Measurements from ENCODE around the gene PCDHGB3.
A peak's percentile ranks its signal among the peaks of the same experiment; 100 is the strongest.
"Not testable (repeated sequence)": the region's sequence is repeated elsewhere in the genome, so short reads cannot be mapped to it uniquely, and the experiment has no call there.

The PCDHGB3 gene

DNA sequence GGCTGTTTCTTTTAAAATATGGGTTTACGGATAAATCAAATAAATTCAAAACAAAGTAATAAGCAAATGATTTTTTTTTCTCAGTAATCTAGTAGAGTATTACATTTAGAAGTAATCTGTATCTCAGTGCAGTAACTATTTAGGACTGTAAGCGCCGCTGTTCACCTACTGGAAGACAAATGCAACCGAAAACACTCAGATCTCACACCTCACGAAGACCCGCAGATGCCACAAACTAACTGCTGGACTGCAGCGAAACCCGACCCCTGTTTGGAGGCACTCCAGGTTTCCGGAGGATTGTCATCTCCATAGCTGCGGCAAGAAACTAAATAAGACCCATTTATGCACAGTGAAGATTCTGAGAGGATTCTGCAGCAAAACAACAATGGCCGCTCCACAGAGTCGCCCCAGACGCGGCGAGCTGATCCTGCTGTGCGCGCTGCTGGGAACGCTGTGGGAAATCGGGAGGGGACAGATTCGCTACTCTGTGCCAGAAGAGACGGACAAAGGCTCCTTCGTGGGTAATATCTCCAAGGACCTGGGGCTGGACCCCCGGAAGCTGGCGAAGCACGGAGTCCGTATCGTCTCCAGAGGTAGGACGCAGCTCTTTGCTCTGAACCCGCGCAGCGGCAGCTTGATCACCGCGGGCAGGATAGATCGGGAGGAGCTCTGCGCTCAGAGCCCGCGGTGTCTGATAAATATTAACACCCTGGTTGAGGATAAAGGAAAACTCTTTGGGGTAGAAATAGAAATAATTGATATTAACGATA, 22.6 kb downstream of the PCDHGB3 start, which contains the start of gene PCDHGA8:
TSS of gene PCDHGA8 (plus strand) at position 205 of the 770 bp plus-strand sequence. CDS start at position 386, 181 bp downstream.
- DNase-seq (ENCODE audit: low read depth): no peak

DNA sequence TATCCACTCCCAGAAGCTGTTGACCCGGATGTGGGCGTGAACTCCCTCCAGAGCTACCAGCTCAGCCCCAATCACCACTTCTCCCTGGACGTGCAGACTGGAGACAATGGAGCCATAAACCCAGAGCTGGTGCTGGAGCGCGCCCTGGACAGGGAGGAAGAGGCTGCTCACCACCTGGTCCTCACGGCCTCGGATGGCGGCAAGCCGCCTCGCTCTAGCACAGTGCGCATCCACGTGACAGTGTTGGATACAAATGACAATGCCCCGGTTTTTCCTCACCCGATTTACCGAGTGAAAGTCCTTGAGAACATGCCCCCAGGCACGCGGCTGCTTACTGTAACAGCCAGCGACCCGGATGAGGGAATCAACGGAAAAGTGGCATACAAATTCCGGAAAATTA, 23.2 kb downstream of the PCDHGB3 start:
- DNase-seq (ENCODE audit: low read depth): no peak

DNA sequence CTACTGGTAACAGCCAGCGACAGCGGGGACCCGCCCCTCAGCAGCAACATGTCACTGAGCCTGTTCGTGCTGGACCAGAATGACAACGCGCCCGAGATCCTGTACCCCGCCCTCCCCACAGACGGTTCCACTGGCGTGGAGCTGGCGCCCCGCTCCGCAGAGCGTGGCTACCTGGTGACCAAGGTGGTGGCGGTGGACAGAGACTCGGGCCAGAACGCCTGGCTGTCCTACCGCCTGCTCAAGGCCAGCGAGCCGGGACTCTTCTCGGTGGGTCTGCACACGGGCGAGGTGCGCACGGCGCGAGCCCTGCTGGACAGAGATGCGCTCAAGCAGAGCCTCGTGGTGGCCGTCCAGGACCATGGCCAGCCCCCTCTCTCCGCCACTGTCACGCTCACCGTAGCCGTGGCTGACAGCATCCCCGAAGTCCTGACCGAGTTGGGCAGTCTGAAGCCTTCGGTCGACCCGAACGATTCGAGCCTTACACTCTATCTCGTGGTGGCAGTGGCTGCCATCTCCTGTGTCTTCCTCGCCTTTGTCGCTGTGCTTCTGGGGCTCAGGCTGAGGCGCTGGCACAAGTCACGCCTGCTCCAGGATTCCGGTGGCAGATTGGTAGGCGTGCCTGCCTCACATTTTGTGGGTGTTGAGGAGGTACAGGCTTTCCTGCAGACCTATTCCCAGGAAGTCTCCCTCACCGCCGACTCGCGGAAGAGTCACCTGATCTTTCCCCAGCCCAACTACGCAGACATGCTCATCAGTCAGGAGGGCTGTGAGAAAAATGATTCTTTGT, 24.6 kb downstream of the PCDHGB3 start:
- DNase-seq (ENCODE audit: low read depth): not testable (repeated sequence)

DNA sequence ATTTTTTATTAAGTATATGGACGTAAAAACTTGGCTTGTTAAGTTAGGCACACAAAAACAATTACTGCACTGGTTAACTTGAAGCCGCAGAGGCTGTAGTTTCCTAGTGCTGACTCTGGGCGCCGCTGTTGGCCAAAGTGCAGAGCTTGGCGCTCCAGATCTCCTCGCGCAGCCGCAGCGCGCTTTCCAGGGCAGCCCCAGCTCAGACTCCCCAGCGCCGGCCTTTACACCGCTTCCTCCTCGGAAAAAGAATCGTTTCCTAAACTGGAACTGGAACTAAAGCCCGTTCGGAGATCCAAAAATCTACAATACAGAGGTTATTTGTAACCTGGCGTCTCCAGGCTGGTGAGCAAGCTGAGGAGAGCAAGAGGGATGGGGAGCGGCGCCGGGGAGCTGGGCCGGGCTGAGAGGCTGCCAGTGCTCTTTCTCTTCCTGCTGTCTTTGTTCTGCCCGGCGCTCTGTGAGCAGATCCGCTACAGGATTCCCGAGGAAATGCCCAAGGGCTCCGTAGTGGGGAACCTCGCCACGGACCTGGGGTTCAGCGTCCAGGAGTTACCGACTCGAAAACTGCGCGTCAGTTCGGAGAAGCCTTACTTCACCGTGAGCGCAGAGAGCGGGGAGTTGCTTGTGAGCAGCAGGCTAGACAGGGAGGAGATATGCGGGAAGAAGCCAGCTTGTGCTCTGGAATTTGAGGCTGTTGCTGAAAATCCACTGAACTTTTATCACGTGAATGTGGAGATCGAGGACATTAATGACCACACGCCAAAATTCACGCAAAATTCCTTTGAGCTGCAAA, 27.9 kb downstream of the PCDHGB3 start, which contains the start of gene PCDHGB5:
TSS of gene PCDHGB5 (plus strand) at position 192 of the 796 bp plus-strand sequence. CDS start at position 373, 181 bp downstream.
- peak; percentile 40 for DNase-seq (ENCODE audit: low read depth)

DNA sequence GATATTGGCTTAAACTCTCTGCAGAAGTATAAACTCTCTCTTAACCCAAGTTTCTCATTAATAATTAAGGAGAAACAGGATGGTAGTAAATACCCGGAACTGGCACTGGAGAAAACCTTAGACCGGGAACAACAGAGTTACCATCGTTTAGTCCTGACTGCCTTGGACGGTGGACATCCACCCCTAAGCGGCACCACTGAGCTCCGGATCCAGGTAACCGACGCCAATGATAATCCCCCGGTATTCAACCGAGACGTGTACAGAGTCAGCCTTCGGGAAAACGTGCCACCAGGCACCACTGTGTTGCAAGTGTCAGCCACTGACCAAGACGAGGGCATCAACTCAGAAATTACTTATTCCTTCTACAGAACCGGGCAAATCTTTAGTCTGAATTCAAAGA, 28.6 kb downstream of the PCDHGB3 start:
- no peak for DNase-seq (ENCODE audit: low read depth)

DNA sequence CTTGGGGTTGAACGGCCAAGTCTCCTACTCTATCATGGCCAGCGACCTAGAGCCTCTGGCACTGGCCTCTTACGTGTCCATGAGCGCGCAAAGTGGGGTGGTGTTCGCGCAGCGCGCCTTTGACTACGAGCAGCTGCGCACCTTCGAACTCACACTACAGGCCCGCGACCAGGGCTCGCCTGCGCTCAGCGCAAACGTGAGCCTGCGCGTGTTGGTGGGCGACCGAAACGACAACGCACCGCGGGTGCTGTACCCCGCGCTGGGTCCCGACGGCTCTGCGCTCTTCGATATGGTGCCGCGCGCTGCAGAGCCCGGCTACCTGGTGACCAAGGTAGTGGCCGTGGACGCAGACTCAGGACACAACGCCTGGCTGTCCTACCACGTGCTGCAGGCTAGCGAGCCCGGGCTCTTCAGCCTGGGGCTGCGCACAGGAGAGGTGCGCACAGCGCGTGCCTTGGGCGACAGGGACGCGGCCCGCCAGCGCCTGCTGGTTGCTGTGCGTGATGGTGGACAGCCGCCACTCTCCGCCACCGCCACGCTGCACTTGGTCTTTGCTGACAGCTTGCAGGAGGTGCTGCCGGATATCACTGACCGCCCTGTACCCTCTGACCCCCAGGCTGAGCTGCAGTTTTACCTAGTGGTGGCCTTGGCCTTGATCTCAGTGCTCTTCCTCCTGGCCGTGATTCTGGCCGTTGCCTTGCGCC, 29.7 kb downstream of the PCDHGB3 start:
- no peak for DNase-seq (ENCODE audit: low read depth)

DNA sequence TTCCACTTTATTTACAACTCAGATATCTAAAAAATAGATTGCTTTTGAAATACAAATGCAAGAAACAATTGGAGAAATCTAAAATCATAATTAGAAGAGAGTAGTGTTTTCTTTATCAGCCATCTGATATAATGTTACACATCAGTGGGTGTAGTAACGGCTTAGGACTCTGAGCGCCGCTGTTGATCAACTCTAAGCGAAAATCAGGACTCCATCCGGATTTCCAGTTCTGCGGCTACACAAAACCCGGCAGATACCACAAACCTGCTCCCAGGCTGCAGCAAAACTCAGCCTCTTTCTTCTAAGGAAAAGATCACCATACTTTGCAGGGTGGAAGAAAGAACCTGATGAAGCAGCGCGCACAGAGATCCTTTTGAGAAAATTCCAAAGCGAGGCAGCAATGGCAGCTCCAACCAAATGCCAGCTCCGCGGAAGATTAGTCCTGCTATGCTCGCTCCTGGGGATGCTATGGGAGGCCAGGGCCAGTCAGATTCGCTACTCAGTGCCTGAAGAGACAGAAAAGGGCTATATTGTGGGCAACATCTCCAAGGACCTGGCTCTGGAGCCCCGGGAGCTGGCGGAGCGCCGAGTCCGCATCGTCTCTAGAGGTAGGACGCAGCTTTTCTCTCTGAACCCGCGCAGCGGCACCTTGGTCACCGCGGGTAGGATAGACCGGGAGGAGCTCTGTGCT, 32.7 kb downstream of the PCDHGB3 start, which contains the start of gene PCDHGA9:
TSS of gene PCDHGA9 (plus strand) at position 226 of the 691 bp plus-strand sequence. CDS start at position 401, 175 bp downstream.
- DNase-seq (ENCODE audit: low read depth): no peak

DNA sequence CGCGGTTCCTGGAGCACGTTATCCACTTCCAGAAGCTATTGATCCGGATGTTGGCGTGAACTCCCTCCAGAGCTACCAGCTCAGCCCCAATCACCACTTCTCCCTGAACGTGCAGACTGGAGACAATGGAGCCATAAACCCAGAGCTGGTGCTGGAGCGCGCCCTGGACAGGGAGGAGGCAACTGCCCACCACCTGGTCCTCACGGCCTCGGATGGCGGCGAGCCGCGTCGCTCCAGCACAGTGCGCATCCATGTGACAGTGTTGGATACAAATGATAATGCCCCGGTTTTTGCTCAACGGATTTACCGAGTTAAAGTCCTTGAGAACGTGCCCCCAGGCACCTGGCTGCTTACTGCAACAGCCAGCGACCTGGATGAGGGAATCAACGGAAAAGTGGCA, 33.3 kb downstream of the PCDHGB3 start:
- no peak for DNase-seq (ENCODE audit: low read depth)

DNA sequence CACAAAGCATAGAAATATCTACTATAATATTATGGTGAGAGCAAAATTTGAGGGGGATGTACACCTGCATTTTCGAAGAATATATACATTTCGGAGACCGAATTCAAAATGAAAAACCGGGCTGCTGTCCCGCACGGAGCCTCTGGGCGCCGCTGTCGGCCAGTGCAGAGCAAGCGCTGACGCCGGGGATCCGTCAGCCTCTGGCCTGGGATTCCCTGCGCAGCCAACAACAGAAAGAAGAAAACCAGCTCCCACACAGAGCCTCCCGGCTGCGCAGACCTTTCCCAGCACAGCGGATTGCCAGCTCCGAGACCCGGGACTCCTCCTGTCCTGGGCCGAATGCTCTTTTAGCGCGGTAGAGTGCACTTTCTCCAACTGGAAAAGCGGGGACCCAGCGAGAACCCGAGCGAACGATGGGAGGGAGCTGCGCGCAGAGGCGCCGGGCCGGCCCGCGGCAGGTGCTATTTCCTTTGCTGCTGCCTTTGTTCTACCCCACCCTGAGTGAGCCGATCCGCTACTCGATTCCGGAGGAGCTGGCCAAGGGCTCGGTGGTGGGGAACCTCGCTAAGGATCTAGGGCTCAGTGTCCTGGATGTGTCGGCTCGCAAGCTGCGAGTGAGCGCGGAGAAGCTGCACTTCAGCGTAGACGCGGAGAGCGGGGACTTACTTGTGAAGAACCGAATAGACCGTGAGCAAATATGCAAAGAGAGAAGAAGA, 37.9 kb downstream of the PCDHGB3 start, which contains the start of gene PCDHGB6:
TSS of gene PCDHGB6 (plus strand) at position 232 of the 716 bp plus-strand sequence. CDS start at position 414, 182 bp downstream.
- DNase-seq (ENCODE audit: low read depth): peak; percentile 38

DNA sequence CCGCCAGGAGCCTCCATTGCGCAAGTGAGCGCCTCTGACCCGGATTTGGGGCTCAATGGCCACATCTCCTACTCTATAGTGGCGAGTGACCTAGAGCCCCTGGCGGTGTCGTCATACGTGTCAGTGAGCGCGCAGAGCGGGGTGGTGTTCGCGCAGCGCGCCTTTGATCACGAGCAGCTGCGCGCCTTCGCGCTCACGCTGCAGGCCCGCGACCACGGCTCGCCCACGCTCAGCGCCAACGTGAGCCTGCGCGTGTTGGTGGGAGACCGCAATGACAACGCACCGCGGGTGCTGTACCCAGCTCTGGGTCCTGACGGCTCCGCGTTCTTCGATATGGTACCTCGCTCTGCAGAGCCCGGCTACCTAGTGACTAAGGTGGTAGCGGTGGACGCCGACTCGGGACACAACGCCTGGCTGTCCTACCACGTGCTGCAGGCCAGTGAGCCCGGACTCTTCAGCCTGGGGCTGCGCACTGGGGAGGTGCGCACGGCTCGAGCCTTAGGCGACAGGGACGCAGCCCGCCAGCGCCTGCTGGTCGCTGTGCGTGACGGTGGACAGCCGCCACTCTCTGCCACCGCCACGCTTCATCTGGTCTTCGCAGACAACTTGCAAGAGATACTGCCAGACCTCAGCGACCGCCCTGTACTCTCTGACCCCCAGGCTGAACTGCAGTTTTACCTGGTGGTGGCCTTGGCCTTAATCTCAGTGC, 39.7 kb downstream of the PCDHGB3 start:
- DNase-seq (ENCODE audit: low read depth): no peak

DNA sequence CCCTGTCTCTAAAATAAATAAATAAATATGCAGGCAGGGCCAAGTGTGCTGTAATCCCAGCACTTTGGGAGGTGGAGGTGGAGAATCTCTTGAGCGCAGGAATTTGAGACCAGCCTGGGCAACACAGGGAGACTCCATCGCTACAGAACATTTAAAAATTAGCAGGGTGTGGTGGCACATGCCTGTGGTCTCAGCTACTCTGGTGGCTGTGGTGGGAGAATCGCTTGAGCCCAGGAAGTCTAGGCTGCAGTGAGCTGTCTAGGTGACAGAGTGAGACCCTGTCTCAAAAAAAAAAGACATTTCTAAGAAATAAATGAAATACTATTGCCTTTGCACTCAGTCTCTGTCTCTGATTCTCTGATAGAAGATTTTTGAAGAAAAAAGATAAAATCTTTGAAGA, 41.5 kb downstream of the PCDHGB3 start:
- DNase-seq (ENCODE audit: low read depth): no peak

DNA sequence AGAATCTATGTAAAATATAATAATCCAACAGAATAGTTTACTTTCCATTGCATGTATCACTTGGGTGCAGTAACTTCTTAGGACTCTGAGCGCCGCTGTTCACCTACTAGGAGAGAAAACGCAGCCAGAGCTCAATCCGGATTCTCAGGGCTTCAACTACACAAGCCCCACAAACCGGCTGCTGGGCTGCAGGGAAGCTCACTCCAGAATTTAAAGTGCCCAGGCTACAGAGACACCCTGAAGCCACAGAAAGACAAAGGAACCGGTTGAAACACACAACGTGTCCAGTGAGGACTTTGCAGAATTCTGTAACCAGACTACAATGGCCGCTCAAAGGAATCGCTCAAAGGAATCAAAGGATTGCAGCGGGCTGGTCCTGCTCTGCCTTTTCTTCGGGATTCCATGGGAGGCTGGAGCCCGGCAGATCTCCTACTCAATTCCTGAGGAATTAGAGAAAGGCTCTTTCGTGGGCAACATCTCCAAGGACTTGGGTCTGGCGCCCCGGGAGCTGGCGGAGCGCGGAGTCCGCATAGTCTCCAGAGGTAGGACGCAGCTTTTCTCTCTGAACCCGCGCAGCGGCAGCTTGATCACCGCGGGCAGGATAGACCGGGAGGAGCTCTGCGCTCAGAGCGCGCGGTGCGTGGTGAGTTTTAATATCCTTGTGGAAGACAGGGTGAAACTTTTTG, 43.0 kb downstream of the PCDHGB3 start, which contains the start of gene PCDHGA10:
TSS of gene PCDHGA10 (plus strand) at position 134 of the 686 bp plus-strand sequence. CDS start at position 323, 189 bp downstream.
- DNase-seq (ENCODE audit: low read depth): peak; percentile 40

DNA sequence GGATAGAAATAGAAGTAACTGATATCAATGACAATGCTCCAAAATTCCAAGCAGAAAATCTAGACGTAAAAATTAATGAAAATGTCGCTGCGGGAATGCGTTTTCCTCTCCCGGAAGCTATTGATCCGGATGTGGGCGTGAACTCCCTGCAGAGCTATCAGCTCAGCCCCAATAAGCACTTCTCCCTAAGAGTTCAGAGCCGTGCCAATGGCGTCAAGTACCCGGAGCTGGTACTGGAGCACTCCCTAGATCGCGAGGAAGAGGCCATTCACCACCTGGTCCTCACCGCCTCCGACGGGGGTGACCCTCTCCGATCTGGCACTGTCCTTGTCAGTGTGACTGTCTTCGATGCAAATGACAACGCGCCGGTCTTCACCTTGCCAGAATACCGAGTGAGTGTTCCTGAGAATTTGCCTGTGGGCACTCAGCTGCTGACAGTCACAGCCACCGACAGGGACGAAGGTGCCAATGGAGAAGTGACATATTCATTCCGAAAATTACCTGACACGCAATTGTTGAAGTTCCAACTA, 43.6 kb downstream of the PCDHGB3 start:
- DNase-seq (ENCODE audit: low read depth): no peak

DNA sequence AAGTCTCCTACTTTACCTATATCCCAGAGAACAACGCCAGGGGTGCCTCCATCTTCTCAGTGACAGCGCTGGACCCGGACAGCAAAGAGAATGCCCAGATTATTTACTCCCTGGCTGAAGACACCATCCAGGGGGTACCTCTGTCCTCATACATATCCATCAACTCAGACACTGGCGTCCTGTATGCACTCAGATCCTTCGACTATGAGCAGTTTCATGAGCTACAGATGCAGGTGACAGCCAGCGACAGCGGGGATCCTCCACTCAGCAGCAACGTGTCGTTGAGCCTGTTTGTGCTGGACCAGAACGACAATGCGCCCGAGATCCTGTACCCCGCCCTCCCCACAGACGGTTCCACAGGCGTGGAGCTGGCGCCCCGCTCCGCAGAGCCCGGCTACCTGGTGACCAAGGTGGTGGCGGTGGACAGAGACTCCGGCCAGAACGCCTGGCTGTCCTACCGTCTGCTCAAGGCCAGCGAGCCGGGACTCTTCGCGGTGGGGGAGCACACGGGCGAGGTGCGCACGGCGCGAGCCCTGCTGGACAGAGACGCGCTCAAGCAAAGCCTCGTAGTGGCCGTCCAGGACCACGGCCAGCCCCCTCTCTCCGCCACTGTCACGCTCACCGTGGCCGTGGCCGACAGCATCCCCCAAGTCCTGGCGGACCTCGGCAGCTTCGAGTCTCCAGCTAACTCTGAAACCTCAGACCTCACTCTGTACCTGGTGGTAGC, 44.7 kb downstream of the PCDHGB3 start:
- DNase-seq (ENCODE audit: low read depth): not testable (repeated sequence)

DNA sequence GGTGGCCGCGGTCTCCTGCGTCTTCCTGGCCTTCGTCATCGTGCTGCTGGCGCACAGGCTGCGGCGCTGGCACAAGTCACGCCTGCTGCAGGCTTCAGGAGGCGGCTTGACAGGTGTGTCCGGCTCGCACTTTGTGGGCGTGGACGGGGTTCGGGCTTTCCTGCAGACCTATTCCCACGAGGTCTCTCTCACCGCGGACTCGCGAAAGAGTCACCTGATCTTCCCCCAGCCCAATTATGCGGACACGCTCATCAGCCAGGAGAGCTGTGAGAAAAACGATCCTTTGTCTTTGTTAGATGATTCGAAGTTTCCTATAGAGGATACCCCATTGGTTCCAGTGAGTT, 45.2 kb downstream of the PCDHGB3 start:
- DNase-seq (ENCODE audit: low read depth): not testable (repeated sequence)

DNA sequence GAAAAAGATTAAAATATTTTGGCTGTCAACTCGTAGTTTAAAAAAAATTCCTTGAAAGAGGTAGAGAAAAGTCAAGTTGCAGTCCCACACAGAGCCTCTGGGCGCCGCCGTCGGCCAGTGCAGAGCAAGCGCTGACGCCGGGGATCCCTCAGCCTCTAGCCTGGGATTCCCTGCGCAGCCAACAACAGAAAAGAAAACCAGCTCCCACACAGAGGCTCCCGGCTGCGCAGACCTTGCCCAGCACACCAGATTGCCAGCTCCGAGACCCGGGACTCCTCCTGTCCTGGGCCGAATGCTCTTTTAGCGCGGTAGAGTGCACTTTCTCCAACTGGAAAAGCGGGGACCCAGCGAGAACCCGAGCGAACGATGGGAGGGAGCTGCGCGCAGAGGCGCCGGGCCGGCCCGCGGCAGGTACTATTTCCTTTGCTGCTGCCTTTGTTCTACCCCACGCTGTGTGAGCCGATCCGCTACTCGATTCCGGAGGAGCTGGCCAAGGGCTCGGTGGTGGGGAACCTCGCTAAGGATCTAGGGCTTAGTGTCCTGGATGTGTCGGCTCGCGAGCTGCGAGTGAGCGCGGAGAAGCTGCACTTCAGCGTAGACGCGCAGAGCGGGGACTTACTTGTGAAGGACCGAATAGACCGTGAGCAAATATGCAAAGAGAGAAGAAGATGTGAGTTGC, 47.6 kb downstream of the PCDHGB3 start, which contains the start of gene PCDHGB7:
TSS of gene PCDHGB7 (plus strand) at position 184 of the 679 bp plus-strand sequence. CDS start at position 367, 183 bp downstream.
- DNase-seq (ENCODE audit: low read depth): peak; percentile 59
